H1 (cell line): ENCODE data around the gene UBE3B. TPM values are rescaled to one million over a fixed set of nuclear protein-coding genes. Genes with fewer than 3 reads are reported as not detected.

ENCODE experiments used
- CTCF ChIA-PET: fragments of 300-600 bp; sonication (Branson Sonifier 250); formaldehyde crosslinking; loops from one replicate; lab custom pipeline; 2021; ENCODE audit not compliant: partially characterized antibody; lab: Charles Lee
- POLR2A ChIA-PET: fragments of 300-600 bp; sonication (Branson Sonifier 250); formaldehyde crosslinking; loops from one replicate; lab custom pipeline; 2021; ENCODE audit warnings: inconsistent platforms; ENCODE audit not compliant: partially characterized antibody; lab: Charles Lee
- DNase-seq, 2 experiments: peaks; one replicate each; pipeline versions ENCODE4 v3.0.0 to v3.0.0-alpha.2; 2010 to 2022; ENCODE audit warnings: low spot score in 2 of 2, low read depth in 1 of 2, mixed read lengths in 1 of 2
- FAIRE-seq: peaks from 2 replicates; lab custom pipeline; 2011; peaks lifted over from hg19 to GRCh38; lab: Jason Lieb, UNC
- H2AFZ ChIP-seq: 2 replicates; pipeline ENCODE4 v1.8.1; 2012; ENCODE audit warnings: low read length, inconsistent platforms
- H2AK5ac ChIP-seq: 2 replicates; pipeline ENCODE4 v1.6.1; 2013; ENCODE audit warnings: low read depth, low read length
- H2BK120ac ChIP-seq: replicated peaks from 2 replicates; pipeline ENCODE3; 2013; ENCODE audit warnings: low read depth, low read length, inconsistent platforms
- H2BK12ac ChIP-seq: 2 replicates; pipeline ENCODE4 v1.6.1; 2013; ENCODE audit warnings: low read depth, low read length
- H2BK15ac ChIP-seq: 2 replicates; pipeline ENCODE4 v1.6.1; 2013; ENCODE audit warnings: low read length
- H2BK20ac ChIP-seq: 2 replicates; pipeline ENCODE4 v1.6.1; 2013; ENCODE audit warnings: low read length
- H2BK5ac ChIP-seq: 2 replicates; pipeline ENCODE4 v1.6.1; 2013; ENCODE audit warnings: low read depth, low read length
- H3K14ac ChIP-seq: 2 replicates; pipeline ENCODE4 v1.6.1; 2013; ENCODE audit warnings: inconsistent platforms; ENCODE audit not compliant: insufficient read length
- H3K18ac ChIP-seq: 2 replicates; pipeline ENCODE4 v1.6.1; 2013; ENCODE audit warnings: low read length; ENCODE audit errors: extremely low read depth
- H3K23ac ChIP-seq: 2 replicates; pipeline ENCODE4 v1.6.1; 2013; ENCODE audit warnings: inconsistent platforms; ENCODE audit not compliant: insufficient read length
- H3K23me2 ChIP-seq: 2 replicates; pipeline ENCODE4 v1.6.1; 2013; ENCODE audit warnings: low read depth, low read length
- H3K27ac ChIP-seq: 2 replicates; pipeline ENCODE4 v1.6.1; 2011; ENCODE audit warnings: low read depth, low read length, inconsistent platforms
- H3K27me3 ChIP-seq, 4 experiments: replicated peaks in 1 of 4; 1 replicate in 1 of 4; 2 replicates in 3 of 4; pipeline versions ENCODE4 v1.6.1 to v1.8.1; 2011 to 2013; ENCODE audit warnings: low read length in 3 of 4, mild to moderate bottlenecking in 3 of 4, inconsistent platforms in 2 of 4, mixed read lengths in 2 of 4, moderate library complexity in 1 of 4; ENCODE audit not compliant: control insufficient read depth in 3 of 4, insufficient read depth in 3 of 4; ENCODE audit errors: extremely low read depth in 1 of 4
- H3K36me3 ChIP-seq, 4 experiments: 2 replicates each; pipeline versions ENCODE4 v1.6.1 to v1.8.1; 2011 to 2013; ENCODE audit warnings: mild to moderate bottlenecking in 4 of 4, low read length in 3 of 4, moderate library complexity in 2 of 4, control low read depth in 1 of 4, inconsistent platforms in 1 of 4; ENCODE audit not compliant: insufficient read depth in 4 of 4, control insufficient read depth in 2 of 4
- H3K4ac ChIP-seq: replicated peaks from 2 replicates; pipeline ENCODE3; 2013; ENCODE audit warnings: low read length, low read depth, mixed read lengths, inconsistent platforms; ENCODE audit not compliant: insufficient read length
- H3K4me1 ChIP-seq, 4 experiments: replicated peaks in 1 of 4; 1 replicate in 1 of 4; 2 replicates in 3 of 4; pipeline versions ENCODE4 v1.6.1 to v1.8.1; 2011 to 2013; ENCODE audit warnings: low read length in 3 of 4, inconsistent platforms in 2 of 4, mixed read lengths in 1 of 4; ENCODE audit not compliant: insufficient read depth in 4 of 4, control insufficient read depth in 3 of 4
- H3K4me2 ChIP-seq, 2 experiments: 2 replicates each; pipeline versions ENCODE4 v1.6.1 to v1.8.1; 2011 to 2013; ENCODE audit warnings: low read depth in 2 of 2, low read length in 2 of 2, control low read depth in 1 of 2, inconsistent platforms in 1 of 2, mild to moderate bottlenecking in 1 of 2; ENCODE audit not compliant: insufficient read depth in 1 of 2
- H3K4me3 ChIP-seq, 4 experiments: fragments of 200-600, 300-600 bp in 1 of 4; sonication (generic), shearing (Covaris generic), sonication (Bioruptor Twin) in 1 of 4; 2 replicates each; pipeline versions ENCODE4 v1.5.1 to v1.8.1; 2011 to 2016; ENCODE audit warnings: low read length in 4 of 4, low read depth in 3 of 4, control low read depth in 2 of 4, inconsistent platforms in 2 of 4, mild to moderate bottlenecking in 2 of 4, mixed read lengths in 1 of 4, moderate library complexity in 1 of 4; ENCODE audit not compliant: insufficient read depth in 2 of 4; ENCODE audit errors: extremely low read depth in 1 of 4
- H3K56ac ChIP-seq: replicated peaks from 2 replicates; pipeline ENCODE3; 2013; ENCODE audit warnings: low read depth, mild to moderate bottlenecking, mixed read lengths, low read length, inconsistent platforms; ENCODE audit not compliant: insufficient read length
- H3K79me1 ChIP-seq: 2 replicates; pipeline ENCODE4 v1.6.1; 2013; ENCODE audit warnings: low read depth, low read length, control low read depth
- H3K79me2 ChIP-seq, 2 experiments: 2 replicates each; pipeline versions ENCODE4 v1.6.1 to v1.8.1; 2012 to 2013; ENCODE audit warnings: low read length in 2 of 2, mild to moderate bottlenecking in 2 of 2, inconsistent platforms in 1 of 2; ENCODE audit not compliant: insufficient read depth in 2 of 2, control insufficient read depth in 1 of 2
- H3K9ac ChIP-seq, 4 experiments: replicated peaks in 1 of 4; 1 replicate in 1 of 4; 2 replicates in 3 of 4; pipeline versions ENCODE4 v1.6.1 to v1.8.1; 2011 to 2013; ENCODE audit warnings: low read depth in 3 of 4, low read length in 3 of 4, control low read depth in 2 of 4, mild to moderate bottlenecking in 2 of 4, moderate library complexity in 2 of 4, inconsistent platforms in 1 of 4; ENCODE audit errors: extremely low read depth in 1 of 4
- H3K9me3 ChIP-seq, 2 experiments: 2 replicates each; pipeline versions ENCODE4 v1.6.1 to v1.8.1; 2012 to 2013; ENCODE audit warnings: mild to moderate bottlenecking in 2 of 2, moderate library complexity in 2 of 2, control low read depth in 1 of 2, inconsistent platforms in 1 of 2, low read depth in 1 of 2, low read length in 1 of 2, mixed read lengths in 1 of 2; ENCODE audit not compliant: insufficient read depth in 2 of 2
- H4K20me1 ChIP-seq, 2 experiments: replicated peaks in 1 of 2; 2 replicates each; pipeline versions ENCODE3 to v1.8.1; 2011 to 2013; ENCODE audit warnings: inconsistent platforms in 2 of 2, low read length in 2 of 2, mild to moderate bottlenecking in 1 of 2; ENCODE audit not compliant: insufficient read depth in 2 of 2, control insufficient read depth in 1 of 2
- H4K5ac ChIP-seq: 2 replicates; pipeline ENCODE4 v1.6.1; 2013; ENCODE audit warnings: low read length, low read depth, mixed read lengths, inconsistent platforms; ENCODE audit not compliant: insufficient read length
- H4K8ac ChIP-seq: 2 replicates; pipeline ENCODE4 v1.8.0; 2013; ENCODE audit warnings: mild to moderate bottlenecking, moderate library complexity, low read length, inconsistent platforms; ENCODE audit not compliant: insufficient read depth; ENCODE audit errors: extremely low read depth
- H4K91ac ChIP-seq: replicated peaks from 2 replicates; pipeline ENCODE3; 2013; ENCODE audit warnings: low read length, mixed read lengths, inconsistent platforms; ENCODE audit not compliant: insufficient read length
- BRCA1 ChIP-seq: IDR thresholded peaks from 2 replicates; pipeline ENCODE4 v1.6.1; 2012; ENCODE audit warnings: low read depth, low read length, improper control_type of control experiment
- KDM1A ChIP-seq: fragments of 200-600, 300-600 bp; sonication (generic); IDR thresholded peaks from 2 replicates; pipeline ENCODE4 v1.7.1; 2016; ENCODE audit warnings: mild to moderate bottlenecking, low read length, borderline replicate concordance
- KDM4A ChIP-seq: IDR thresholded peaks from one replicate; pipeline ENCODE4 v1.7.1; 2012; ENCODE audit warnings: low read depth, mild to moderate bottlenecking, moderate library complexity, low read length, inconsistent platforms; ENCODE audit not compliant: severe bottlenecking
- SIRT6 ChIP-seq: IDR thresholded peaks from one replicate; pipeline ENCODE4 v1.7.1; 2012; ENCODE audit warnings: low read length, inconsistent platforms
- SP1 ChIP-seq: IDR thresholded peaks from 2 replicates; pipeline ENCODE4 v1.6.1; 2011; ENCODE audit warnings: low read depth, low read length
- WGBS, 2 experiments: shearing (Covaris generic) in 1 of 2; methylation state at CpG; one replicate each; pipeline versions ENCODE4 v1.1.6 to v1.1.7; 2013 to 2015; ENCODE audit warnings: low lambda C conversion rate in 2 of 2, mixed read lengths in 2 of 2, inconsistent platforms in 1 of 2, low coverage in 1 of 2, missing lambda C conversion rate in 1 of 2; ENCODE audit not compliant: insufficient replicate concordance in 2 of 2, insufficient coverage in 1 of 2, insufficient read length in 1 of 2; ENCODE audit errors: extremely low coverage in 1 of 2, missing lambda C conversion rate in 1 of 2; 5-methylcytosine and 5-hydroxymethylcytosine counted together
- polyA plus RNA-seq, 7 experiments: library from polyadenylated mRNA; depleted of rRNA in 3 of 7; stranded (reverse) in 5 of 7; unstranded in 2 of 7; fragments of >200 nt in 5 of 7; fragments of 200-250 nt in 2 of 7; gene quantifications; 1 replicate in 5 of 7; 2 replicates in 1 of 7; 4 replicates in 1 of 7; pipeline versions ENCODE4 v1.2.1 to v1.2.3, GENCODE V29; 2011 to 2013; ENCODE audit warnings: missing spikeins in 2 of 7, mixed read lengths in 2 of 7
- total RNA-seq: library from RNA; stranded (reverse); fragmentation: NEBNext Ultra II Directional; extraction: Animal tissue kit (Norgen Biotek cat#: 25700); gene quantifications from 2 replicates; pipeline ENCODE4 v1.2.1, GENCODE V29; 2021

The UBE3B gene
- total and polyA plus RNA-seq, 2 of the 8 experiments (the other 6 are each of a cell fraction or from before 2014, with no cell fraction given) = 14.0 to 21.1 TPM

GRCh38 chr12:109436188-109436560 is 41.3 kb upstream of the UBE3B start:
- ChIA-PET CTCF (interaction anchor here (1.1 to 12.4 kb wide), 6 partner anchors 12 to 148 kb away, joined by 3 to 245 read pairs (median 6); partner anchors contain the start of genes KCTD10 and UBE3B), POLR2A (interaction anchor here (0.8 to 1.6 kb wide), 2 partner anchors 14 to 161 kb away, joined by 3 to 6 read pairs; no protein-coding TSS in a partner anchor)
- Histone ChIP-seq H4K20me1 (no peaks in the 10 kb centered on the region), H2AK5ac (no peak overlapping the region), H2BK12ac (peak overlapping the region; percentile 20; the same call in 1 of the 2 replicates), H3K27me3 (no peaks in the 10 kb centered on the region), H4K91ac (no peak overlapping the region), H3K79me2 (no peaks in the 10 kb centered on the region), H3K23ac (no peak overlapping the region), H3K79me1 (no peaks in the 10 kb centered on the region), H3K14ac (no peak overlapping the region), H4K5ac (no peak overlapping the region), H3K9me3 (no peaks in the 10 kb centered on the region), H3K18ac (no peak overlapping the region), H3K56ac (no peak overlapping the region), H4K8ac (no peak overlapping the region), H2BK120ac (no peak overlapping the region), H2BK20ac (no peak overlapping the region), H3K9ac (no peak overlapping the region), H3K4ac (no peak overlapping the region), H2BK5ac (0 out of 2 replicates have a peak overlapping the region, but pooled peaks have one; percentile 19), H3K4me3 (peak overlapping the region in 1 of 4 experiments; percentile 10; a peak in 1 of 8 replicates), H3K27ac (0 out of 2 replicates have a peak overlapping the region, but pooled peaks have one; percentile 17), H3K23me2 (no peaks in the 10 kb centered on the region), H3K4me2 (peak overlapping the region; percentile 45 to 47; a peak in 3 of 4 replicates), H3K4me1 (peaks cover 9 to 18% (median 13%) of the 10 kb centered on the region in 4 experiments)
- WGBS, 2 experiments = 51% methylated on average over 7 of the region's 7 CpGs; no CpG with 5 or more reads in 1 of the 2 experiments
- DNase-seq = no peak
- FAIRE-seq = no peak
- TF ChIP-seq BRCA1 (no peak), SP1 (no peak), SIRT6 (no peak), KDM4A (no peak), KDM1A (no peak)
- TF ChIP-seq, all 59 proteins: peak for 0
- no peaks in the 10 kb centered on the region for H3K36me3 ChIP-seq
- H2BK15ac ChIP-seq = 0 out of 2 replicates have a peak overlapping the region, but pooled peaks have one; percentile 47
- H2AFZ ChIP-seq = no peak overlapping the region
